ENCODE results near the gene VWA2. TPM values are rescaled to one million over a fixed set of nuclear protein-coding genes. Genes with fewer than 3 reads are reported as not detected.

The VWA2 gene
- total RNA-seq, 1 experiment from 2014 or later = 0.21 TPM

GRCh38 chr10:114256822-114257221 is 17.8 kb downstream of the VWA2 start:
- no peak for DNase-seq
- Histone ChIP-seq H3K4me3 (ENCODE audit: insufficient read depth, low read depth, low read length) (no peak overlapping the region), H3K27me3 (ENCODE audit: control insufficient read depth, insufficient read depth, low read length) (no peaks in the 10 kb centered on the region), H3K36me3 (replicated peaks; ENCODE audit: control insufficient read depth, insufficient read depth, low read length) (no peaks in the 10 kb centered on the region)

GRCh38 chr10:114257498-114257897 is 18.4 kb downstream of the VWA2 start:
- Histone ChIP-seq H3K27me3 (ENCODE audit: control insufficient read depth, insufficient read depth, low read length) (no peaks in the 10 kb centered on the region), H3K36me3 (replicated peaks; ENCODE audit: control insufficient read depth, insufficient read depth, low read length) (no peaks in the 10 kb centered on the region), H3K4me3 (ENCODE audit: insufficient read depth, low read depth, low read length) (no peak overlapping the region)
- no peak for DNase-seq

GRCh38 chr10:114258274-114258840 is 19.3 kb downstream of the VWA2 start:
- no peak overlapping the region for H3K4me3 ChIP-seq (ENCODE audit: insufficient read depth, low read depth, low read length)
- no peak for DNase-seq
- H3K27me3 ChIP-seq (ENCODE audit: control insufficient read depth, insufficient read depth, low read length) = no peaks in the 10 kb centered on the region
- H3K36me3 ChIP-seq (replicated peaks; ENCODE audit: control insufficient read depth, insufficient read depth, low read length) = no peaks in the 10 kb centered on the region

GRCh38 chr10:114259824-114260223 is 20.8 kb downstream of the VWA2 start:
- no peak overlapping the region for H3K4me3 ChIP-seq (ENCODE audit: insufficient read depth, low read depth, low read length)
- no peaks in the 10 kb centered on the region for H3K27me3 ChIP-seq (ENCODE audit: control insufficient read depth, insufficient read depth, low read length)
- H3K36me3 ChIP-seq (replicated peaks; ENCODE audit: control insufficient read depth, insufficient read depth, low read length) = no peaks in the 10 kb centered on the region
- no peak for DNase-seq

- H3K4me3 ChIP-seq (ENCODE audit: insufficient read depth, low read depth, low read length) = no peak overlapping the region
- H3K36me3 ChIP-seq (replicated peaks; ENCODE audit: control insufficient read depth, insufficient read depth, low read length) = no peaks in the 10 kb centered on the region
- no peaks in the 10 kb centered on the region for H3K27me3 ChIP-seq (ENCODE audit: control insufficient read depth, insufficient read depth, low read length)
- DNase-seq = no peak
Observed at GRCh38 chr10:114260366-114260765, 21.3 kb downstream of the VWA2 start.

- no peaks in the 10 kb centered on the region for H3K27me3 ChIP-seq (ENCODE audit: control insufficient read depth, insufficient read depth, low read length)
- H3K4me3 ChIP-seq (ENCODE audit: insufficient read depth, low read depth, low read length) = no peak overlapping the region
- no peaks in the 10 kb centered on the region for H3K36me3 ChIP-seq (replicated peaks; ENCODE audit: control insufficient read depth, insufficient read depth, low read length)
- no peak for DNase-seq
Observed at GRCh38 chr10:114261076-114261475, 22.0 kb downstream of the VWA2 start.

GRCh38 chr10:114262496-114262895 is 23.4 kb downstream of the VWA2 start:
- Histone ChIP-seq H3K27me3 (ENCODE audit: control insufficient read depth, insufficient read depth, low read length) (no peaks in the 10 kb centered on the region), H3K36me3 (replicated peaks; ENCODE audit: control insufficient read depth, insufficient read depth, low read length) (no peaks in the 10 kb centered on the region), H3K4me3 (ENCODE audit: insufficient read depth, low read depth, low read length) (no peak overlapping the region)
- DNase-seq = peak; percentile 69

GRCh38 chr10:114265392-114266053 is 26.5 kb downstream of the VWA2 start:
- Histone ChIP-seq H3K27me3 (ENCODE audit: control insufficient read depth, insufficient read depth, low read length) (no peaks in the 10 kb centered on the region), H3K4me3 (ENCODE audit: insufficient read depth, low read depth, low read length) (no peak overlapping the region), H3K36me3 (replicated peaks; ENCODE audit: control insufficient read depth, insufficient read depth, low read length) (no peaks in the 10 kb centered on the region)
- DNase-seq = no peak

- Histone ChIP-seq H3K4me3 (ENCODE audit: insufficient read depth, low read depth, low read length) (no peak overlapping the region), H3K36me3 (replicated peaks; ENCODE audit: control insufficient read depth, insufficient read depth, low read length) (no peaks in the 10 kb centered on the region), H3K27me3 (ENCODE audit: control insufficient read depth, insufficient read depth, low read length) (no peaks in the 10 kb centered on the region)
- no peak for DNase-seq
Observed at GRCh38 chr10:114266521-114266920, 27.5 kb downstream of the VWA2 start.

- Histone ChIP-seq H3K4me3 (ENCODE audit: insufficient read depth, low read depth, low read length) (no peak overlapping the region), H3K36me3 (replicated peaks; ENCODE audit: control insufficient read depth, insufficient read depth, low read length) (no peaks in the 10 kb centered on the region), H3K27me3 (ENCODE audit: control insufficient read depth, insufficient read depth, low read length) (no peaks in the 10 kb centered on the region)
- DNase-seq = no peak
Observed at GRCh38 chr10:114271075-114271778, 32.2 kb downstream of the VWA2 start.

- no peak overlapping the region for H3K4me3 ChIP-seq (ENCODE audit: insufficient read depth, low read depth, low read length)
- H3K36me3 ChIP-seq (replicated peaks; ENCODE audit: control insufficient read depth, insufficient read depth, low read length) = no peaks in the 10 kb centered on the region
- H3K27me3 ChIP-seq (ENCODE audit: control insufficient read depth, insufficient read depth, low read length) = no peaks in the 10 kb centered on the region
- no peak for DNase-seq
Observed at GRCh38 chr10:114271779-114272167, 32.7 kb downstream of the VWA2 start.

GRCh38 chr10:114272696-114273095 is 33.6 kb downstream of the VWA2 start:
- Histone ChIP-seq H3K4me3 (ENCODE audit: insufficient read depth, low read depth, low read length) (no peak overlapping the region), H3K36me3 (replicated peaks; ENCODE audit: control insufficient read depth, insufficient read depth, low read length) (no peaks in the 10 kb centered on the region), H3K27me3 (ENCODE audit: control insufficient read depth, insufficient read depth, low read length) (no peaks in the 10 kb centered on the region)
- DNase-seq = no peak

GRCh38 chr10:114273910-114274309 is 34.9 kb downstream of the VWA2 start:
- no peak overlapping the region for H3K4me3 ChIP-seq (ENCODE audit: insufficient read depth, low read depth, low read length)
- H3K27me3 ChIP-seq (ENCODE audit: control insufficient read depth, insufficient read depth, low read length) = no peaks in the 10 kb centered on the region
- DNase-seq = no peak
- no peaks in the 10 kb centered on the region for H3K36me3 ChIP-seq (replicated peaks; ENCODE audit: control insufficient read depth, insufficient read depth, low read length)

GRCh38 chr10:114274616-114275453 is 35.8 kb downstream of the VWA2 start:
- Histone ChIP-seq H3K36me3 (replicated peaks; ENCODE audit: control insufficient read depth, insufficient read depth, low read length) (no peaks in the 10 kb centered on the region), H3K4me3 (ENCODE audit: insufficient read depth, low read depth, low read length) (no peak overlapping the region), H3K27me3 (ENCODE audit: control insufficient read depth, insufficient read depth, low read length) (no peaks in the 10 kb centered on the region)
- no peak for DNase-seq
